Measurements from ENCODE around the gene JMJD8. TPM values are rescaled to one million over a fixed set of nuclear protein-coding genes. Genes with fewer than 3 reads are reported as not detected.
A peak's percentile ranks its signal among the peaks of the same experiment; 100 is the strongest.

The JMJD8 gene
- polyA plus RNA-seq, 3 donors, result 28.7 to 45.3 (median 33.5) TPM

GRCh38 chr16:668519-669171, 15.5 kb downstream of the JMJD8 start:
- H3K9ac ChIP-seq (ENCODE audit: insufficient read depth, low read length, poor library complexity, severe bottlenecking), result peak overlapping the region; percentile 83
- H3K79me2 ChIP-seq (ENCODE audit: insufficient read depth, low read length), result peaks cover 20% of the 10 kb centered on the region
- 8% methylated on average over 49 of the region's 50 CpGs for WGBS (ENCODE audit: insufficient coverage)
- peaks cover 0 to 2% (median 2%) of the 10 kb centered on the region in 3 donors for H3K27me3 Mint-ChIP-seq (ENCODE audit: low read depth in 3 of 3)
- H3K27ac Mint-ChIP-seq, result peak overlapping the region in 1 of 7 donors; percentile 51
- peak overlapping the region in 1 of 2 donors; percentile 68 for H3K27ac ChIP-seq (ENCODE audit: low read depth in 1 of 2, low read length in 2 of 2)
- no peaks in the 10 kb centered on the region for H3K27me3 ChIP-seq (ENCODE audit: control insufficient read depth in 2 of 2, insufficient read depth in 2 of 2, low read length in 2 of 2)
- peaks cover 44 to 45% of the 10 kb centered on the region in 2 donors for H3K36me3 ChIP-seq (replicated peaks in 1 of 2; ENCODE audit: control insufficient read depth in 1 of 2, insufficient read depth in 2 of 2, low read length in 2 of 2)
- no peaks in the 10 kb centered on the region for H3K9me3 ChIP-seq (replicated peaks in 1 of 2; ENCODE audit: control insufficient read depth in 1 of 2, insufficient read depth in 1 of 2, low read length in 2 of 2)
- no peak for DNase-seq
- H3K9me3 Mint-ChIP-seq, result no peaks in the 10 kb centered on the region
- no peak for TF ChIP-seq CTCF (IDR thresholded peaks at IDR 0.05)
- H3K36me3 Mint-ChIP-seq, result peaks cover 26 to 41% of the 10 kb centered on the region in 2 donors
- H3K4me3 ChIP-seq (replicated peaks in 1 of 3; ENCODE audit: low read depth in 2 of 3, low read length in 3 of 3), result peak overlapping the region; percentile 72 to 87 (median 78)
- peaks cover 44% of the 10 kb centered on the region for H4K20me1 ChIP-seq (ENCODE audit: insufficient read depth, low read length)
- H3K4me1 ChIP-seq (ENCODE audit: control insufficient read depth in 1 of 2, insufficient read depth in 2 of 2, low read length in 2 of 2), result peaks cover 17 to 21% of the 10 kb centered on the region in 2 donors
- H3K4me3 Mint-ChIP-seq, result peak overlapping the region; percentile 70 to 78
- peaks cover 9% of the 10 kb centered on the region for H3K4me1 Mint-ChIP-seq
- peak overlapping the region; percentile 96 for H3K4me2 ChIP-seq (replicated peaks; ENCODE audit: extremely low read depth, low read length, poor library complexity, severe bottlenecking)
- peak overlapping the region; percentile 74 for H2AFZ ChIP-seq (ENCODE audit: insufficient read depth, low read depth, low read length, poor library complexity, severe bottlenecking)
- intact Hi-C loops (cut with micrococcal nuclease), result no loop called here

- Mint-ChIP-seq H3K4me3 (peak within 1 kb of the TSS; percentile 78 to 82), H3K36me3 (peaks cover 24 to 36% of the 10 kb centered on the region in 2 donors), H3K4me1 (peaks cover 9% of the 10 kb centered on the region), H3K9me3 (no peaks in the 10 kb centered on the region), H3K27me3 (ENCODE audit: low read depth in 3 of 3) (peaks cover 0 to 2% (median 2%) of the 10 kb centered on the region in 3 donors), H3K27ac (peak within 1 kb of the TSS in 6 of 7 donors; percentile 49 to 80 (median 64))
- peak; percentile 90 to 94 (median 93) for DNase-seq
- Histone ChIP-seq H3K4me2 (replicated peaks; ENCODE audit: extremely low read depth, low read length, poor library complexity, severe bottlenecking) (peak within 1 kb of the TSS; percentile 96), H3K4me3 (replicated peaks in 1 of 3; ENCODE audit: low read depth in 2 of 3, low read length in 3 of 3) (peak within 1 kb of the TSS; percentile 72 to 87 (median 78)), H3K27me3 (ENCODE audit: control insufficient read depth in 2 of 2, insufficient read depth in 2 of 2, low read length in 2 of 2) (no peaks in the 10 kb centered on the region), H3K9ac (ENCODE audit: insufficient read depth, low read length, poor library complexity, severe bottlenecking) (peak within 1 kb of the TSS; percentile 83), H3K4me1 (ENCODE audit: control insufficient read depth in 1 of 2, insufficient read depth in 2 of 2, low read length in 2 of 2) (peaks cover 17 to 21% of the 10 kb centered on the region in 2 donors), H3K9me3 (replicated peaks in 1 of 2; ENCODE audit: control insufficient read depth in 1 of 2, insufficient read depth in 1 of 2, low read length in 2 of 2) (no peaks in the 10 kb centered on the region), H2AFZ (ENCODE audit: insufficient read depth, low read depth, low read length, poor library complexity, severe bottlenecking) (peak within 1 kb of the TSS; percentile 74), H3K36me3 (replicated peaks in 1 of 2; ENCODE audit: control insufficient read depth in 1 of 2, insufficient read depth in 2 of 2, low read length in 2 of 2) (peaks cover 37 to 38% of the 10 kb centered on the region in 2 donors), H3K27ac (ENCODE audit: low read depth in 1 of 2, low read length in 2 of 2) (peak within 1 kb of the TSS; percentile 8 to 68), H3K79me2 (ENCODE audit: insufficient read depth, low read length) (peaks cover 20% of the 10 kb centered on the region), H4K20me1 (ENCODE audit: insufficient read depth, low read length) (peaks cover 37% of the 10 kb centered on the region)
- intact Hi-C loops (cut with micrococcal nuclease), result no loop called here
- WGBS (ENCODE audit: insufficient coverage), result under 1% methylated on average over 76 of the region's 78 CpGs
- peak; percentile 73 for TF ChIP-seq CTCF (IDR thresholded peaks at IDR 0.05)
These were observed 16.2 kb downstream of the JMJD8 start, which contains the start of gene RHOT2 for GRCh38 chr16:667780-668518. Gene RHOT2 (plus strand): TSS chr16:668132. CDS start chr16:668200, 68 bp downstream.
